ENCODE data around the gene SFPQ. TPM values are rescaled to one million over a fixed set of nuclear protein-coding genes. Genes with fewer than 3 reads are reported as not detected.

The SFPQ gene
- total and polyA plus RNA-seq, 12 donors, result 80.0 to 224 (median 95.2) TPM

DNA sequence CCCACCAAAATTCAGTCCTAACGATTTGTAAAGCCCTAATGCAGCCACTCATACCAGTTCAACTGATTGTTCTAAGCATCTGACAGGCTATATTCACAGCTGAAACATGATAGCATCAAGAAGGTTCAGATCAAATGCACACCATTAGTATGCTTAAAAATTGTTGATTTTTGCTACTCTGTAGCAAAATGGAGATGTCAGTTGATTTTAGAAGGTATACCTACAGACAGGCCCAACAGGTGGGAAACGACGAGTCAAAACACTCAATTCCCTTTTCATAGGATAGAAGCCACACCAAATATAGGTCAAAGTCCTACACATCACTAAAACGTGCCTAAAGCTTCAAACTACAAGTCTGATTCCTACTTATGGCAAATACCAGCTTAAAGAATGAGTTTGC lies 6.7 kb downstream of the SFPQ start:
- Histone ChIP-seq H3K27me3 (no peaks in the 10 kb centered on the region), H3K4me1 (peaks cover 15 to 100% (median 73%) of the 10 kb centered on the region in 9 donors), H3K27ac (no peak overlapping the region), H3K36me3 (peaks cover 0 to 100% (median 98%) of the 10 kb centered on the region in 9 donors), H3K4me3 (no peak overlapping the region), H3K9me3 (no peaks in the 10 kb centered on the region)
- no peak for DNase-seq
- intact Hi-C loops (cut with DNase I), result loop anchor here in 1 of 10 donors (10.0 kb wide), 1 partner anchor 151 kb away; the partner anchor contains the start of gene ZMYM6
- WGBS, 2 donors, result 49 to 52% methylated on average over 4 of the region's 4 CpGs
- TF ChIP-seq, protein P1, sequence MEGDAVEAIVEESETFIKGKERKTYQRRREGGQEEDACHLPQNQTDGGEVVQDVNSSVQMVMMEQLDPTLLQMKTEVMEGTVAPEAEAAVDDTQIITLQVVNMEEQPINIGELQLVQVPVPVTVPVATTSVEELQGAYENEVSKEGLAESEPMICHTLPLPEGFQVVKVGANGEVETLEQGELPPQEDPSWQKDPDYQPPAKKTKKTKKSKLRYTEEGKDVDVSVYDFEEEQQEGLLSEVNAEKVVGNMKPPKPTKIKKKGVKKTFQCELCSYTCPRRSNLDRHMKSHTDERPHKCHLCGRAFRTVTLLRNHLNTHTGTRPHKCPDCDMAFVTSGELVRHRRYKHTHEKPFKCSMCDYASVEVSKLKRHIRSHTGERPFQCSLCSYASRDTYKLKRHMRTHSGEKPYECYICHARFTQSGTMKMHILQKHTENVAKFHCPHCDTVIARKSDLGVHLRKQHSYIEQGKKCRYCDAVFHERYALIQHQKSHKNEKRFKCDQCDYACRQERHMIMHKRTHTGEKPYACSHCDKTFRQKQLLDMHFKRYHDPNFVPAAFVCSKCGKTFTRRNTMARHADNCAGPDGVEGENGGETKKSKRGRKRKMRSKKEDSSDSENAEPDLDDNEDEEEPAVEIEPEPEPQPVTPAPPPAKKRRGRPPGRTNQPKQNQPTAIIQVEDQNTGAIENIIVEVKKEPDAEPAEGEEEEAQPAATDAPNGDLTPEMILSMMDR (IDR thresholded peaks at IDR 0.05), result no peak
- no peak for ATAC-seq

DNA sequence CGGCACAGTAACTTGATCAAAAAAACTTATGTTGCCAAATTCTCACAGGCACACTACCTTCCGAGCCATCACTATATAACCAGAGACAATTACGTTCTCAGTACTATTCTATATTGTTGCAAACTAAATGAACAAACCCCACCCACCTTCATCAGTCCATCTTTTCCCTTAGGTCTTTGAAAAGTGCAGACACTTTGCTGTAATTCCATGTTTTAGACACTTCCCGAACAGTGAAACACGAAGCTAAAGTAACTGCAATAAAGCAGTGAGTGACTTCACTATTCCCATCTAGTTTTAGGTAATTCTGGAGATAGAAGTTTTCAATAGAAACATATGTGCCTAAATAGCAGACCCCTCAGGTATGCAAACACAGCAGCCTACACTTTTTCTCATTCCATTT lies 7.7 kb downstream of the SFPQ start:
- Histone ChIP-seq H3K36me3 (peaks cover 0 to 100% (median 100%) of the 10 kb centered on the region in 9 donors), H3K27ac (no peak overlapping the region), H3K4me1 (peaks cover 15 to 100% (median 74%) of the 10 kb centered on the region in 9 donors), H3K9me3 (no peaks in the 10 kb centered on the region), H3K27me3 (no peaks in the 10 kb centered on the region), H3K4me3 (no peak overlapping the region)
- DNase-seq (no peak), ATAC-seq (no peak)
- 58 to 59% methylated on average over 5 of the region's 5 CpGs for WGBS, 2 donors
- TF ChIP-seq, protein P1 (IDR thresholded peaks at IDR 0.05), result no peak
- intact Hi-C loops (cut with DNase I), result loop anchor here in 1 of 10 donors (10.0 kb wide), 1 partner anchor 150 kb away; the partner anchor contains the start of gene ZMYM6

DNA sequence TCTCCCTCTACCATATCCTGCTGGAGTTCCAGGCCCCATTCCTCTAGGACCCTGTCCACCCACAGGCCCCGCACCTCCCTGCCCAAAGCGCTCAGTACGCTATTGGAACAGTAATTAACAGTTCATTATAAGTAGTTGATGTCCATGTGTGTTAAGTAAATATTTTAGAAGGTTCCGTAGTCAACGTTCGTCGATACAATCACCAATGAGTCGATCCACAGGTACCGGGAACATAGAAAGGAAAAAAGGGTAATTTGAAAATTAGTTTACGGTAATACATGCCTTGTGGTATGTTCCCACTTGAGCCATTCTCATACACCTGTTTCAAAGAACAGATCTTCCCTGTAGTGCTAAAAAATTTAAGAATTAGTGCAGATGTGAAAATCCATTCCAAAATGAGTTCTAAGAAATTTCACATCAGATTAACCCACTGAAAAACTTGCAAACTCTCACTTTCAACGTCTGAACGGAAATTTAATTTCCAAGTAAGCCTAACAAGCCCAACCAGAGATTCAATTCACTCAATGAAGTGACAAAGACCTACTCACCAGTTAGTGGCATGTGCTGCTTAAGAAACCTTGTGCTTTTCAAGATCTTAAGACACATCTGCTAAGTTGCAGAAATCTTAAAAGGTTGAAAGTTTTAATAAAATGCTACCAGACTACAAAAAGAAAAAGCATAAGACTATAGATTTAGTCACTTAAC lies 8.3 kb downstream of the SFPQ start:
- Histone ChIP-seq H3K27ac (no peak overlapping the region), H3K4me3 (no peak overlapping the region), H3K27me3 (no peaks in the 10 kb centered on the region), H3K9me3 (no peaks in the 10 kb centered on the region), H3K36me3 (peaks cover 0 to 100% (median 96%) of the 10 kb centered on the region in 9 donors), H3K4me1 (peaks cover 12 to 100% (median 74%) of the 10 kb centered on the region in 9 donors)
- TF ChIP-seq, protein P1 (IDR thresholded peaks at IDR 0.05), result no peak
- WGBS, 2 donors, result 82 to 83% methylated on average over 12 of the region's 12 CpGs
- no peak for ATAC-seq
- no peak for DNase-seq
- intact Hi-C loops (cut with DNase I), result loop anchor here in 1 of 10 donors (10.0 kb wide), 1 partner anchor 150 kb away; the partner anchor contains the start of gene ZMYM6

DNA sequence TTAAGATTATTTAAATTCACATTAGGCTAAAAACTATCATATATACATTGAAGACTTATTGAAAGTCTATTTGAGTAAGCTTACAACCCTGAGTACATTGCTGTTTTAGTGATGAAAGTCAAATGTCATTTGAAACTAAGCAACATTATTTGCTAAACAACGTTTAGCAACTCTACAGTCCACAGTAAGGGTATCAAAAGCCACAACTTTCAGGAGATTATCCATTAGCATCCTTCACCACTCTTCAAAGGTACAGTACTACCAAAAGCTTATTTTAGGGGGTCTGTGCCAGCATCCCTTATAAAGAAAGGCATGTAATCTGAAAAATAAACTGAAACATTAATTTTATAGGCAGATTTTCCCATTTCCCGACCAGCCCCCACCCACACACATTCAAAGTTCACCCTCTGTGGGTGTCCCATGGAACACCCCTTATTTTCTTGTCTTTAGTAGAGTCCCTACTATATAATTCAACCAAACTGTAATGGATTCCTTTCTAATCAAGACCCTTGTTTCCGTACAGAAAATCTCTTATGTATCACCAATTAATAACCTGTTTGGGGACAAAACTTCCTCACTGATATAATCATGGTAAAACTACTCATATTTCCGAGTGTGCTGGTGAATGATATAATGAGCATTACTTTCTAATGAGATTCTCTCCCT lies 11.0 kb downstream of the SFPQ start:
- WGBS, 2 donors, result 52 to 61% methylated on average over 4 of the region's 4 CpGs
- Histone ChIP-seq H3K36me3 (peaks cover 0 to 100% (median 91%) of the 10 kb centered on the region in 9 donors), H3K9me3 (no peaks in the 10 kb centered on the region), H3K4me1 (peaks cover 9 to 85% (median 58%) of the 10 kb centered on the region in 9 donors), H3K4me3 (no peak overlapping the region), H3K27ac (no peak overlapping the region), H3K27me3 (no peaks in the 10 kb centered on the region)
- DNase-seq, result no peak
- no peak for ATAC-seq
- TF ChIP-seq, protein P1 (IDR thresholded peaks at IDR 0.05), result no peak
- intact Hi-C loops (cut with DNase I), result loop anchor here in 1 of 10 donors (10.0 kb wide), 1 partner anchor 147 kb away; the partner anchor contains the start of gene ZMYM6

Measured in heart right ventricle (tissue), 16 donors.